GM18502 (cell line): Measurements from ENCODE around the gene NTM.

Experiments
- ATAC-seq: cut with Tn5 transposase; IDR thresholded peaks from one replicate; pipeline ENCODE4 v1.9.1; 2021; ENCODE audit warnings: mild to moderate bottlenecking; ENCODE audit not compliant: unreplicated experiment, poor library complexity

NTM gene

GRCh38 chr11:131746201-131746600, 375.8 kb downstream of the NTM start:
- no peak for ATAC-seq

GRCh38 chr11:131748151-131749050, 378.0 kb downstream of the NTM start:
- peak; percentile 70 for ATAC-seq

- ATAC-seq: no peak
These were observed 378.7 kb downstream of the NTM start for GRCh38 chr11:131749101-131749500.

- no peak for ATAC-seq
These were observed 379.7 kb downstream of the NTM start for GRCh38 chr11:131750152-131750551.

- no peak for ATAC-seq
These were observed 380.3 kb downstream of the NTM start for GRCh38 chr11:131750692-131751091.

- no peak for ATAC-seq
These were observed 384.3 kb downstream of the NTM start for GRCh38 chr11:131754671-131755070.

- ATAC-seq: no peak
These were observed 386.2 kb downstream of the NTM start for GRCh38 chr11:131756479-131757110.

- ATAC-seq: no peak
These were observed 388.3 kb downstream of the NTM start for GRCh38 chr11:131758726-131759125.

GRCh38 chr11:131759140-131759539, 388.7 kb downstream of the NTM start:
- ATAC-seq: no peak

GRCh38 chr11:131760091-131761061, 390.0 kb downstream of the NTM start:
- no peak for ATAC-seq

GRCh38 chr11:131762346-131763110, 392.1 kb downstream of the NTM start:
- no peak for ATAC-seq

- no peak for ATAC-seq
These were observed 392.9 kb downstream of the NTM start for GRCh38 chr11:131763193-131763890.

GRCh38 chr11:131764126-131764525, 393.7 kb downstream of the NTM start:
- ATAC-seq: no peak

- ATAC-seq: no peak
These were observed 394.2 kb downstream of the NTM start for GRCh38 chr11:131764649-131765048.

- ATAC-seq: no peak
These were observed 396.2 kb downstream of the NTM start for GRCh38 chr11:131766637-131767036.

GRCh38 chr11:131767421-131767820, 397.0 kb downstream of the NTM start:
- ATAC-seq: no peak

- no peak for ATAC-seq
These were observed 400.4 kb downstream of the NTM start for GRCh38 chr11:131770801-131771200.

GRCh38 chr11:131771471-131771870, 401.1 kb downstream of the NTM start:
- ATAC-seq: no peak

- ATAC-seq: no peak
These were observed 403.2 kb downstream of the NTM start for GRCh38 chr11:131773626-131774025.
